Skeletal muscle satellite cell (primary cell): Measurements from ENCODE around the gene TARS3. TPM values are rescaled to one million over a fixed set of nuclear protein-coding genes. Genes with fewer than 3 reads are reported as not detected.
"Not testable (repeated sequence)": the region's sequence is repeated elsewhere in the genome, so short reads cannot be mapped to it uniquely, and the experiment has no call there.

Experiments used
- H3K27me3 ChIP-seq: 2 replicates; pipeline ENCODE4 v1.7.0; 2013; ENCODE audit warnings: low read length; ENCODE audit not compliant: control insufficient read depth, insufficient read depth
- H3K36me3 ChIP-seq: 2 replicates; pipeline ENCODE4 v1.7.0; 2013; ENCODE audit warnings: mild to moderate bottlenecking, control low read depth, low read length; ENCODE audit not compliant: insufficient read depth
- H3K4me1 ChIP-seq: 2 replicates; pipeline ENCODE4 v1.7.0; 2013; ENCODE audit warnings: low read length; ENCODE audit not compliant: control insufficient read depth, insufficient read depth
- H3K4me2 ChIP-seq: 2 replicates; pipeline ENCODE4 v1.7.0; 2013; ENCODE audit warnings: mild to moderate bottlenecking, low read length
- H3K4me3 ChIP-seq: 2 replicates; pipeline ENCODE4 v1.7.0; 2013; ENCODE audit warnings: low read length
- H3K9ac ChIP-seq: 2 replicates; pipeline ENCODE4 v1.7.0; 2013; ENCODE audit warnings: mild to moderate bottlenecking, low read depth, low read length, moderate library complexity
- H3K9me3 ChIP-seq: replicated peaks from 2 replicates; pipeline ENCODE4 v1.7.0; 2013; ENCODE audit warnings: mild to moderate bottlenecking, control low read depth, low read length
- total RNA-seq: library from RNA; depleted of rRNA; stranded (reverse); fragments of >200 nt; gene quantifications from 2 replicates; pipeline ENCODE4 v1.2.3, GENCODE V29; 2012; rRNA removed

Gene TARS3
- total RNA-seq = 6.8 and 8.4 TPM in 2 replicates

DNA sequence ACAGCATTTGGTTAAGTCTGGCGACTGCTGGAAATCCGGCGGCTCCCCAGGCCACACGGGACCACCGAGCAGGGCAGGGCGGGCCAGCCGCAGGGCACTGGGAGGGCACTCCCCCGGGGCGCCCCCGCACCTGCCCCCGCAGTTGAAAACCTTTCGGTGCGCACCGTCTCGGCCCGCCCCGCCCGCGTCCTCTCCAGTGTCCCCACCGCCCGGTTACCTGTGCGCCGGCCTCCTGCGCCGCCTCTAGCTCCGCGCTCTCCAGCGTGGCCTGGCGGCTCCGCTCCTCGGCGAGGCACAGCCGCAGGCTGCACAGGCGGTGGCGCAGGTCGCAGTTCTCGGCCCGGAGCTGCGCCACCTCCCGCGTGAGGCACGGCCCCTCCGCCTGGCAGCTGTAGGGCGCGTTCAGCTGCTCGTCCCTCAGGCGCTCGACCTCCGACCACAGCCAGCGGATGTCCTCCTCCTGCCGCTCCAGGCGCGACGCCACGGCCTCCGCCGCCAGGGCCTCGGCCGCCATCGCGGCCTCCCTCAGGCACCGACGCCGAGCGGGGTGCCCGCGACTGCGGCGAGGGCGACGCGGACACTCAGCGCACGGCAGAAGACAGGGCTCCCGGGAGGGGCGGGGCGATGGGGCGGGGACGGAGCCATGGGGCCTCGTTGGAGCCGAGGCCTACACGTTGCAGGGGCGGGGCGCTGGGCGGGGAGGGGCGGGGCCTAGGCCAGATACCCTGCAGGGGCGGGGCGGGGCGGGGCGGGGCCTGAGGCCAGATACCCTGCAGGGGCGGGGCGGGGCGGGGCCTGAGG is at the start of gene TARS3:
TSS of gene TARS3 (minus strand) at position 600 of the 801 bp plus-strand sequence. CDS start at position 514, 86 bp downstream.
- Histone ChIP-seq H3K9ac (peak within 1 kb of the TSS; percentile 91), H3K4me3 (peak within 1 kb of the TSS; percentile 96), H3K36me3 (peaks cover 22% of the 10 kb centered on the region), H3K4me2 (peak within 1 kb of the TSS; percentile 88), H3K27me3 (no peaks in the 10 kb centered on the region), H3K4me1 (peaks cover 6% of the 10 kb centered on the region), H3K9me3 (no peaks in the 10 kb centered on the region)

- Histone ChIP-seq H3K9ac (no peak overlapping the region), H3K27me3 (peaks cover 9% of the 10 kb centered on the region), H3K4me1 (no peaks in the 10 kb centered on the region), H3K4me3 (no peak overlapping the region), H3K9me3 (no peaks in the 10 kb centered on the region), H3K4me2 (no peak overlapping the region), H3K36me3 (no peaks in the 10 kb centered on the region)
These were observed 49.3 kb upstream of the TARS3 start for GRCh38 chr15:101773496-101774100.

GRCh38 chr15:101772921-101773320 is 48.6 kb upstream of the TARS3 start:
- Histone ChIP-seq H3K4me1 (no peaks in the 10 kb centered on the region), H3K4me3 (no peak overlapping the region), H3K9ac (no peak overlapping the region), H3K9me3 (no peaks in the 10 kb centered on the region), H3K36me3 (no peaks in the 10 kb centered on the region), H3K27me3 (peaks cover 9% of the 10 kb centered on the region), H3K4me2 (no peak overlapping the region)

GRCh38 chr15:101767083-101767640 is 42.9 kb upstream of the TARS3 start:
- H3K27me3 ChIP-seq, H3K4me1 ChIP-seq, H3K36me3 ChIP-seq: not testable (repeated sequence)

DNA sequence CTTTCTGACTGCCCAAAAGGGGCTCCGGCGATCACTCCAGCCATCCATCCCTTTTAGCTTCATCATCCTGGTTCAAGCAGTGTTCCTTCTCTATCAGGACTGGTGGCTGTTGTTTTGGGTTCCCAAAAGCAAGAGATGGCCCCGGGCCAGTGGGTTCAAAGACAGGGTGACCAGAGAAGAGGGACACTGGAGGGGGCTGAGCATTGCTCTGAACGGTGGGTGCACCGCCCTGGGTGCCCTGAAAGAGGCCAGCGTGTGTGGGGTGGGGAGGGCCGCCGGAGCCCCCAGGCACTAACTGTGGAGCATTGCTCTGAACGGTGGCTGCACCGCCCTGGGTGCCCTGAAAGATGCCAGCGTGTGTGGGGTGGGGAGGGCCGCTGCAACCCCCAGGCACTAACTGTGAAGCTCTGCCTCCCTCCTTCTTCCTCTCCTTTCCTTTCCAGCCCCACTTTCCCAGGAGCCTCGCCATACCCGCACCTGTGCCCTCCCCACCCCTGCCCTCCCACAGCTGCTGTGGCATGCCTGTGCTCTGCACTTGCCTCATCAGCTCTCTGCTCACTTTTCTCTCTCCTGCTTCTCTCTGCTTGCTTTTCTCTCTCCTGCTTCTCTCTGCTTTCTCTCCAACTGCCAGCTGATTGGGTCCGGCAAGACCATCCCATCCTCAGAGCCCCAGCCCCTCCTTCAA is 41.6 kb upstream of the TARS3 start:
- Histone ChIP-seq H3K9ac (no peak overlapping the region), H3K36me3 (no peaks in the 10 kb centered on the region)

More at GRCh38 chr15:101767083-101767640, 42.9 kb upstream of the TARS3 start:
- not testable (repeated sequence) for H3K4me2 ChIP-seq, H3K9ac ChIP-seq, H3K4me3 ChIP-seq, H3K9me3 ChIP-seq

GRCh38 chr15:101765340-101765671 is 41.0 kb upstream of the TARS3 start:
- not testable (repeated sequence) for H3K36me3 ChIP-seq, H3K4me2 ChIP-seq, H3K27me3 ChIP-seq, H3K9ac ChIP-seq, H3K9me3 ChIP-seq, H3K4me1 ChIP-seq, H3K4me3 ChIP-seq

More for the DNA sequence above, 41.6 kb upstream of the TARS3 start:
- H3K9me3 ChIP-seq = no peaks in the 10 kb centered on the region
- no peaks in the 10 kb centered on the region for H3K4me1 ChIP-seq
- no peak overlapping the region for H3K4me3 ChIP-seq
- H3K4me2 ChIP-seq = no peak overlapping the region
- H3K27me3 ChIP-seq = no peaks in the 10 kb centered on the region

GRCh38 chr15:101764669-101765339 is 40.5 kb upstream of the TARS3 start:
- not testable (repeated sequence) for H3K9me3 ChIP-seq, H3K4me3 ChIP-seq, H3K9ac ChIP-seq, H3K36me3 ChIP-seq, H3K4me2 ChIP-seq, H3K27me3 ChIP-seq, H3K4me1 ChIP-seq

DNA sequence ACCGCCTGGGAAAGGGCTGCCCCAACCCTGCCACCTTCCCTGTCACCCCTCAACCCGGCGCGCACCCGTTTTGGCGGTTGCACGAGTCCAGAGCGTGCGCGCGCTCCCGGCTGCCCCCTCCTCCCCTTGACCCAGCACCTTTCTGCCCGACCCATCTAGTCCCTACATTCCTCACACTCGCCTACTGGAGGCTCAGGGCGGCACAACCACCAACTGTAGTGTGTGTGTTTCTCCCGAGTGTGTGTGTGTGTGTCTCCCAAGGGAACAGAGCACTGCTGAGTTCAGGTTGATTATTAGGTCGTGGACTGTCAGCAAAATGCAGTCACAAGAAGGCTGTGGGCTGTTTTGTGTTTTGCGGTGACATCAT is 22.4 kb upstream of the TARS3 start:
- H3K9ac ChIP-seq, H3K27me3 ChIP-seq, H3K4me1 ChIP-seq, H3K4me3 ChIP-seq, H3K9me3 ChIP-seq, H3K4me2 ChIP-seq, H3K36me3 ChIP-seq: not testable (repeated sequence)

- not testable (repeated sequence) for H3K4me2 ChIP-seq, H3K4me1 ChIP-seq
These were observed 10.6 kb upstream of the TARS3 start for GRCh38 chr15:101734837-101735236.

GRCh38 chr15:101733545-101733944 is 9.3 kb upstream of the TARS3 start:
- Histone ChIP-seq H3K4me1 (no peaks in the 10 kb centered on the region), H3K36me3 (no peaks in the 10 kb centered on the region), H3K4me2 (no peak overlapping the region), H3K27me3 (no peaks in the 10 kb centered on the region), H3K4me3 (no peak overlapping the region), H3K9ac (no peak overlapping the region), H3K9me3 (no peaks in the 10 kb centered on the region)

More at GRCh38 chr15:101734837-101735236, 10.6 kb upstream of the TARS3 start:
- not testable (repeated sequence) for H3K9me3 ChIP-seq, H3K9ac ChIP-seq, H3K36me3 ChIP-seq, H3K4me3 ChIP-seq, H3K27me3 ChIP-seq

- no peak overlapping the region for H3K4me3 ChIP-seq
- H3K27me3 ChIP-seq = no peaks in the 10 kb centered on the region
- no peaks in the 10 kb centered on the region for H3K4me1 ChIP-seq
- H3K4me2 ChIP-seq = no peak overlapping the region
- H3K9me3 ChIP-seq = no peaks in the 10 kb centered on the region
- no peaks in the 10 kb centered on the region for H3K36me3 ChIP-seq
- H3K9ac ChIP-seq = no peak overlapping the region
These were observed 8.5 kb upstream of the TARS3 start for GRCh38 chr15:101732772-101733171.
